ENCODE results near the gene PCDHA2.
"Not testable (repeated sequence)": the region's sequence is repeated elsewhere in the genome, so short reads cannot be mapped to it uniquely, and the experiment has no call there.

DNA sequence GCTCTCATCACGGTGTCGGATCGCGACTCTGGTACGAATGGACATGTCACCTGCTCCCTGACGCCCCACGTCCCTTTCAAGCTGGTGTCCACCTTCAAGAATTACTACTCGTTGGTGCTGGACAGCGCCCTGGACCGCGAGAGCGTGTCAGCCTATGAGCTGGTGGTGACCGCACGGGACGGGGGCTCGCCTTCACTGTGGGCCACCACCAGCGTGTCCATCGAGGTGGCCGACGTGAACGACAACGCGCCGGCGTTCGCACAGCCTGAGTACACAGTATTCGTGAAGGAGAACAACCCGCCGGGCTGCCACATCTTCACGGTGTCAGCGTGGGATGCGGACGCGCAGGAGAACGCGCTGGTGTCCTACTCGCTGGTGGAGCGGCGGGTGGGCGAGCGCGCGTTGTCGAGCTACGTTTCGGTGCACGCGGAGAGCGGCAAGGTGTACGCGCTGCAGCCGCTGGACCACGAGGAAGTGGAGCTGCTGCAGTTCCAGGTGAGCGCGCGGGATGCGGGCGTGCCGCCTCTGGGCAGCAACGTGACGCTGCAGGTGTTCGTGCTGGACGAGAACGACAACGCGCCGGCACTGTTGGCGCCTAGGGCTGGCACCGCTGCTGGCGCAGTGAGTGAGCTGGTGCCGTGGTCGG, 1.5 kb downstream of the PCDHA2 start:
- TF ChIP-seq, protein P1, sequence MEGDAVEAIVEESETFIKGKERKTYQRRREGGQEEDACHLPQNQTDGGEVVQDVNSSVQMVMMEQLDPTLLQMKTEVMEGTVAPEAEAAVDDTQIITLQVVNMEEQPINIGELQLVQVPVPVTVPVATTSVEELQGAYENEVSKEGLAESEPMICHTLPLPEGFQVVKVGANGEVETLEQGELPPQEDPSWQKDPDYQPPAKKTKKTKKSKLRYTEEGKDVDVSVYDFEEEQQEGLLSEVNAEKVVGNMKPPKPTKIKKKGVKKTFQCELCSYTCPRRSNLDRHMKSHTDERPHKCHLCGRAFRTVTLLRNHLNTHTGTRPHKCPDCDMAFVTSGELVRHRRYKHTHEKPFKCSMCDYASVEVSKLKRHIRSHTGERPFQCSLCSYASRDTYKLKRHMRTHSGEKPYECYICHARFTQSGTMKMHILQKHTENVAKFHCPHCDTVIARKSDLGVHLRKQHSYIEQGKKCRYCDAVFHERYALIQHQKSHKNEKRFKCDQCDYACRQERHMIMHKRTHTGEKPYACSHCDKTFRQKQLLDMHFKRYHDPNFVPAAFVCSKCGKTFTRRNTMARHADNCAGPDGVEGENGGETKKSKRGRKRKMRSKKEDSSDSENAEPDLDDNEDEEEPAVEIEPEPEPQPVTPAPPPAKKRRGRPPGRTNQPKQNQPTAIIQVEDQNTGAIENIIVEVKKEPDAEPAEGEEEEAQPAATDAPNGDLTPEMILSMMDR (IDR thresholded peaks at IDR 0.05; ENCODE audit: extremely low read depth in 1 of 2, insufficient read depth in 1 of 2, low read depth in 1 of 2, low read length in 2 of 2): not testable (repeated sequence)
- not testable (repeated sequence) for TF ChIP-seq POLR2AphosphoS5 (IDR thresholded peaks at IDR 0.05; ENCODE audit: insufficient read depth, low read depth, low read length); JUN (IDR thresholded peaks at IDR 0.05; ENCODE audit: borderline replicate concordance, insufficient read depth, insufficient read length, low read depth); EZH2 (IDR thresholded peaks at IDR 0.05; ENCODE audit: borderline replicate concordance, low read depth, low read length, severe bottlenecking); GATA2 (IDR thresholded peaks at IDR 0.05; ENCODE audit: insufficient read depth, insufficient read length, low read depth, low read length); POLR2A (IDR thresholded peaks at IDR 0.05; ENCODE audit: low read depth, low read length)

Data from endothelial cell of umbilical vein (primary cell).